HCT116 (cell line): ENCODE results near the gene TBC1D12. TPM values are rescaled to one million over a fixed set of nuclear protein-coding genes. Genes with fewer than 3 reads are reported as not detected.

Experiments used
- ATAC-seq: fragments of 200-7000 bp; cut with Tn5 transposase; 2 replicates; pipeline ENCODE4 v1.9.1; 2020; ENCODE audit warnings: mild to moderate bottlenecking, moderate library complexity
- BruUV-seq: library from RNA; stranded (reverse); fragments of 400-500 nt; replicated peaks from 2 replicates; lab custom pipeline; 2021; lab: Mats Ljungman, UMichigan
- CTCF ChIA-PET: fragments of 300-600 bp; sonication (Branson Sonifier 250); formaldehyde crosslinking; loops from one replicate; lab custom pipeline; 2021; ENCODE audit warnings: antibody characterized with exemption; lab: Charles Lee
- POLR2A ChIA-PET: fragments of 300-600, 350-600 bp; sonication (Branson Sonifier 250); formaldehyde crosslinking; loops from one replicate; lab custom pipeline; 2021; ENCODE audit warnings: antibody characterized with exemption; lab: Charles Lee
- RAD21 ChIA-PET, 2 experiments: fragments of 300-600 bp; sonication (Branson Sonifier 250); formaldehyde crosslinking; loops; one replicate each; lab custom pipeline; 2023; ENCODE audit warnings: low total read pairs in 2 of 2; ENCODE audit not compliant: uncharacterized antibody in 2 of 2, unreplicated experiment in 2 of 2, low non-redundant PET in 1 of 2; lab: Charles Lee
- DNase-seq: peaks from one replicate; pipeline ENCODE4 v3.0.0-alpha.2; 2010; ENCODE audit warnings: low read depth, low spot score
- H2AFZ ChIP-seq: fragments of 200-600 bp; shearing (Covaris generic), sonication (generic); 2 replicates; pipeline ENCODE4 v1.6.1; 2017; ENCODE audit warnings: low read depth, mixed run types, mixed read lengths, antibody characterized with exemption, low read length; ENCODE audit not compliant: poor library complexity, severe bottlenecking
- H3K27ac ChIP-seq: 2 replicates; pipeline ENCODE4 v1.5.1; 2012; ENCODE audit warnings: low read depth, low read length
- H3K27me3 ChIP-seq: fragments of 200-600 bp; sonication (generic); 2 replicates; pipeline ENCODE4 v1.6.1; 2016; ENCODE audit warnings: mixed run types, low read length, mixed read lengths; ENCODE audit not compliant: insufficient read depth
- H3K36me3 ChIP-seq, 2 experiments: fragments of 200-500 bp in 1 of 2; fragments of 200-600 bp in 1 of 2; sonication (Bioruptor generic) in 1 of 2; sonication (generic) in 1 of 2; 2 replicates each; pipeline versions ENCODE4 v1.5.1 to v1.6.1; 2014 to 2016; ENCODE audit warnings: low read length in 2 of 2, inconsistent platforms in 1 of 2, mixed read lengths in 1 of 2, mixed run types in 1 of 2; ENCODE audit not compliant: insufficient read depth in 2 of 2, control insufficient read depth in 1 of 2
- H3K4me1 ChIP-seq, 2 experiments: fragments of 200-600 bp in 1 of 2; sonication (generic) in 1 of 2; 2 replicates each; pipeline versions ENCODE4 v1.5.1 to v1.6.1; 2012 to 2017; ENCODE audit warnings: low read length in 2 of 2, inconsistent platforms in 1 of 2, mild to moderate bottlenecking in 1 of 2, mixed read lengths in 1 of 2, mixed run types in 1 of 2, moderate library complexity in 1 of 2; ENCODE audit not compliant: insufficient read depth in 2 of 2, control insufficient read depth in 1 of 2
- H3K4me2 ChIP-seq: fragments of 200-600 bp; sonication (generic); 2 replicates; pipeline ENCODE4 v1.6.1; 2017; ENCODE audit warnings: mixed run types, low read length, mixed read lengths
- H3K4me3 ChIP-seq, 2 experiments: fragments of 200-600 bp in 1 of 2; sonication (generic) in 1 of 2; replicated peaks in 1 of 2; 2 replicates each; pipeline ENCODE4 v1.5.1; 2011 to 2016; ENCODE audit warnings: low read length in 2 of 2, control low read depth in 1 of 2, low read depth in 1 of 2, mild to moderate bottlenecking in 1 of 2, mixed read lengths in 1 of 2, mixed run types in 1 of 2
- H3K79me2 ChIP-seq: fragments of 200-600 bp; sonication (generic); 2 replicates; pipeline ENCODE4 v1.6.1; 2017; ENCODE audit warnings: mild to moderate bottlenecking, mixed run types, low read length, moderate library complexity, mixed read lengths; ENCODE audit not compliant: insufficient read depth
- H3K9ac ChIP-seq: fragments of 200-600 bp; sonication (generic); 2 replicates; pipeline ENCODE4 v1.6.1; 2016; ENCODE audit warnings: low read length, mixed read lengths
- H3K9me2 ChIP-seq: fragments of 200-600 bp; sonication (generic), shearing (Covaris generic); 2 replicates; pipeline ENCODE4 v1.6.1; 2017; ENCODE audit warnings: mixed run types, mild to moderate bottlenecking, moderate library complexity; ENCODE audit not compliant: insufficient read depth
- H3K9me3 ChIP-seq, 2 experiments: fragments of 200-500 bp in 1 of 2; fragments of 200-600 bp in 1 of 2; sonication (Bioruptor generic) in 1 of 2; sonication (generic) in 1 of 2; 2 replicates each; pipeline ENCODE4 v1.6.1; 2014 to 2017; ENCODE audit warnings: low read length in 2 of 2, mixed read lengths in 2 of 2, inconsistent platforms in 1 of 2, low read depth in 1 of 2, mild to moderate bottlenecking in 1 of 2, mixed run types in 1 of 2, moderate library complexity in 1 of 2; ENCODE audit not compliant: control insufficient read depth in 1 of 2, insufficient read depth in 1 of 2
- H4K20me1 ChIP-seq: fragments of 200-600 bp; sonication (generic), shearing (Covaris generic); 2 replicates; pipeline ENCODE4 v1.6.1; 2017; ENCODE audit warnings: mixed run types, mild to moderate bottlenecking, moderate library complexity; ENCODE audit not compliant: insufficient read depth
- CBX3 ChIP-seq: IDR thresholded peaks from 2 replicates; pipeline ENCODE4 v1.6.1; 2012; ENCODE audit warnings: low read depth
- CEBPB ChIP-seq: IDR thresholded peaks from 2 replicates; pipeline ENCODE4 v1.6.1; 2012; ENCODE audit warnings: low read depth
- ELF1 ChIP-seq: IDR thresholded peaks from 2 replicates; pipeline ENCODE4 v1.6.1; 2012; ENCODE audit warnings: low read depth, borderline replicate concordance
- EZH2phosphoT487 ChIP-seq: fragments of 200-600 bp; IDR thresholded peaks from 2 replicates; pipeline ENCODE4 v1.6.1; 2018; ENCODE audit warnings: antibody characterized with exemption, borderline replicate concordance
- FOSL1 ChIP-seq: IDR thresholded peaks from 2 replicates; pipeline ENCODE4 v1.6.1; 2012; ENCODE audit warnings: low read depth
- JUND ChIP-seq: IDR thresholded peaks from 2 replicates; pipeline ENCODE4 v1.6.1; 2012
- POLR2A ChIP-seq: IDR thresholded peaks from 2 replicates; pipeline ENCODE4 v1.7.0; 2011; ENCODE audit warnings: borderline replicate concordance; ENCODE audit not compliant: insufficient read depth, insufficient read length; ENCODE audit errors: extremely low read depth
- POLR2AphosphoS5 ChIP-seq: IDR thresholded peaks from 2 replicates; pipeline ENCODE4 v1.6.1; 2011; ENCODE audit warnings: mild to moderate bottlenecking, low read depth, low read length, moderate library complexity
- RAD21 ChIP-seq: IDR thresholded peaks from 2 replicates; pipeline ENCODE4 v1.6.1; 2012; ENCODE audit warnings: low read depth, mild to moderate bottlenecking
- SIN3A ChIP-seq: IDR thresholded peaks from 2 replicates; pipeline ENCODE4 v1.6.1; 2012; ENCODE audit warnings: low read depth
- SP1 ChIP-seq: IDR thresholded peaks from 2 replicates; pipeline ENCODE4 v1.6.1; 2012; ENCODE audit warnings: low read depth
- SRF ChIP-seq: IDR thresholded peaks from 2 replicates; pipeline ENCODE4 v1.6.1; 2012; ENCODE audit warnings: low read depth
- TCF7L2 ChIP-seq: IDR thresholded peaks from 2 replicates; pipeline ENCODE4 v1.7.0; 2011; ENCODE audit warnings: borderline replicate concordance, inconsistent platforms; ENCODE audit not compliant: insufficient read depth, insufficient read length; ENCODE audit errors: extremely low read depth
- YY1 ChIP-seq: IDR thresholded peaks from 2 replicates; pipeline ENCODE4 v1.6.1; 2011; ENCODE audit warnings: low read length, low read depth, moderate library complexity, mild to moderate bottlenecking; ENCODE audit not compliant: insufficient replicate concordance; ENCODE audit errors: extremely low read depth
- ZFX ChIP-seq: fragments of 450-650 bp; IDR thresholded peaks from 2 replicates; pipeline ENCODE4 v1.6.1; 2017
- ZNF274 ChIP-seq: fragments of 200-500 bp; sonication (Bioruptor generic); IDR thresholded peaks from 2 replicates; pipeline ENCODE4 v1.6.1; 2014; ENCODE audit warnings: mild to moderate bottlenecking, low read depth, low read length, inconsistent platforms
- intact Hi-C: fragments of 100-400 bp; cut with micrococcal nuclease; formaldehyde crosslinking; loops from 2 replicates; pipeline ENCODE4 v1.10.0; 2022
- total RNA-seq: library from RNA; stranded (reverse); gene quantifications from one replicate; pipeline ENCODE4 v1.2.1, GENCODE V29; 2021; ENCODE audit not compliant: unreplicated experiment
- TF ChIP-seq, protein P1 (sequence below), 3 experiments: fragments of 200-600 bp in 1 of 3; sonication (generic) in 1 of 3; IDR thresholded peaks in 2 of 3; conservative IDR thresholded peaks in 1 of 3; 2 replicates each; pipeline ENCODE4 v1.5.1; 2012 to 2017; ENCODE audit warnings: low read depth in 2 of 3, low read length in 2 of 3, antibody characterized with exemption in 1 of 3, borderline replicate concordance in 1 of 3, control low read depth in 1 of 3, mild to moderate bottlenecking in 1 of 3, mixed read lengths in 1 of 3, mixed run types in 1 of 3, moderate library complexity in 1 of 3; ENCODE audit not compliant: insufficient read depth in 1 of 3
- TF ChIP-seq, protein P2 (sequence below): IDR thresholded peaks from 2 replicates; pipeline ENCODE4 v1.6.1; 2012; ENCODE audit warnings: low read depth
- TF ChIP-seq, protein P3 (sequence below): IDR thresholded peaks from 2 replicates; pipeline ENCODE4 v1.6.1; 2012
- TF ChIP-seq, protein P4 (sequence below): IDR thresholded peaks from 2 replicates; pipeline ENCODE4 v1.6.1; 2011; ENCODE audit warnings: mild to moderate bottlenecking, low read length, moderate library complexity; ENCODE audit not compliant: insufficient replicate concordance; ENCODE audit errors: extremely low read depth

TBC1D12 gene
- total RNA-seq, 1 experiment from 2014 or later = 7.1 TPM

DNA sequence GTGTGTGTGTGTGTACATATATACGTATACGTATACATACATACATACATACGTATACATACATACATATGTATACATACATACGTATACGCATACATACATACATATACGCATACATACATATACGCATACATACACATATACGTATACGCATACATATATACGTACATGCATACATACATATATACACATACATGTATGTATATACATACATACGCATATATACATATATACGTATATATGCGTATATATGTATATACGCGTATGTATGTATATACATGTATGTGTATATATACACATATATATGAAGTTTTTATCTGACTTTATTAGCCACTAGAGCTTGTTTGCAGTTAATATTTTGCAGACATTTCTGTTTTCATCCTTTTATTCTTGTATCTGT lies 63.3 kb downstream of the TBC1D12 start:
- RAD21 ChIA-PET = no interaction called here
- TF ChIP-seq JUND (no peak), CBX3 (no peak), CEBPB (no peak), EZH2phosphoT487 (no peak), SP1 (no peak), SIN3A (no peak), POLR2AphosphoS5 (no peak), RAD21 (no peak), ELF1 (no peak), SRF (no peak), YY1 (no peak), POLR2A (no peak), ZNF274 (no peak), FOSL1 (no peak), TCF7L2 (no peak), ZFX (no peak)
- TF ChIP-seq, protein P1, sequence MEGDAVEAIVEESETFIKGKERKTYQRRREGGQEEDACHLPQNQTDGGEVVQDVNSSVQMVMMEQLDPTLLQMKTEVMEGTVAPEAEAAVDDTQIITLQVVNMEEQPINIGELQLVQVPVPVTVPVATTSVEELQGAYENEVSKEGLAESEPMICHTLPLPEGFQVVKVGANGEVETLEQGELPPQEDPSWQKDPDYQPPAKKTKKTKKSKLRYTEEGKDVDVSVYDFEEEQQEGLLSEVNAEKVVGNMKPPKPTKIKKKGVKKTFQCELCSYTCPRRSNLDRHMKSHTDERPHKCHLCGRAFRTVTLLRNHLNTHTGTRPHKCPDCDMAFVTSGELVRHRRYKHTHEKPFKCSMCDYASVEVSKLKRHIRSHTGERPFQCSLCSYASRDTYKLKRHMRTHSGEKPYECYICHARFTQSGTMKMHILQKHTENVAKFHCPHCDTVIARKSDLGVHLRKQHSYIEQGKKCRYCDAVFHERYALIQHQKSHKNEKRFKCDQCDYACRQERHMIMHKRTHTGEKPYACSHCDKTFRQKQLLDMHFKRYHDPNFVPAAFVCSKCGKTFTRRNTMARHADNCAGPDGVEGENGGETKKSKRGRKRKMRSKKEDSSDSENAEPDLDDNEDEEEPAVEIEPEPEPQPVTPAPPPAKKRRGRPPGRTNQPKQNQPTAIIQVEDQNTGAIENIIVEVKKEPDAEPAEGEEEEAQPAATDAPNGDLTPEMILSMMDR (IDR thresholded peaks at IDR 0.05 in 2 of 3, conservative IDR thresholded peaks at IDR 0.05 in 1 of 3; ENCODE audit: borderline replicate concordance in 1 of 3, insufficient read depth in 1 of 3, low read depth in 2 of 3, low read length in 2 of 3) = no peak
- TF ChIP-seq, protein P2, sequence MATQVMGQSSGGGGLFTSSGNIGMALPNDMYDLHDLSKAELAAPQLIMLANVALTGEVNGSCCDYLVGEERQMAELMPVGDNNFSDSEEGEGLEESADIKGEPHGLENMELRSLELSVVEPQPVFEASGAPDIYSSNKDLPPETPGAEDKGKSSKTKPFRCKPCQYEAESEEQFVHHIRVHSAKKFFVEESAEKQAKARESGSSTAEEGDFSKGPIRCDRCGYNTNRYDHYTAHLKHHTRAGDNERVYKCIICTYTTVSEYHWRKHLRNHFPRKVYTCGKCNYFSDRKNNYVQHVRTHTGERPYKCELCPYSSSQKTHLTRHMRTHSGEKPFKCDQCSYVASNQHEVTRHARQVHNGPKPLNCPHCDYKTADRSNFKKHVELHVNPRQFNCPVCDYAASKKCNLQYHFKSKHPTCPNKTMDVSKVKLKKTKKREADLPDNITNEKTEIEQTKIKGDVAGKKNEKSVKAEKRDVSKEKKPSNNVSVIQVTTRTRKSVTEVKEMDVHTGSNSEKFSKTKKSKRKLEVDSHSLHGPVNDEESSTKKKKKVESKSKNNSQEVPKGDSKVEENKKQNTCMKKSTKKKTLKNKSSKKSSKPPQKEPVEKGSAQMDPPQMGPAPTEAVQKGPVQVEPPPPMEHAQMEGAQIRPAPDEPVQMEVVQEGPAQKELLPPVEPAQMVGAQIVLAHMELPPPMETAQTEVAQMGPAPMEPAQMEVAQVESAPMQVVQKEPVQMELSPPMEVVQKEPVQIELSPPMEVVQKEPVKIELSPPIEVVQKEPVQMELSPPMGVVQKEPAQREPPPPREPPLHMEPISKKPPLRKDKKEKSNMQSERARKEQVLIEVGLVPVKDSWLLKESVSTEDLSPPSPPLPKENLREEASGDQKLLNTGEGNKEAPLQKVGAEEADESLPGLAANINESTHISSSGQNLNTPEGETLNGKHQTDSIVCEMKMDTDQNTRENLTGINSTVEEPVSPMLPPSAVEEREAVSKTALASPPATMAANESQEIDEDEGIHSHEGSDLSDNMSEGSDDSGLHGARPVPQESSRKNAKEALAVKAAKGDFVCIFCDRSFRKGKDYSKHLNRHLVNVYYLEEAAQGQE = no peak
- TF ChIP-seq, protein P3, sequence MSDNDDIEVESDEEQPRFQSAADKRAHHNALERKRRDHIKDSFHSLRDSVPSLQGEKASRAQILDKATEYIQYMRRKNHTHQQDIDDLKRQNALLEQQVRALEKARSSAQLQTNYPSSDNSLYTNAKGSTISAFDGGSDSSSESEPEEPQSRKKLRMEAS = no peak
- TF ChIP-seq, protein P4, sequence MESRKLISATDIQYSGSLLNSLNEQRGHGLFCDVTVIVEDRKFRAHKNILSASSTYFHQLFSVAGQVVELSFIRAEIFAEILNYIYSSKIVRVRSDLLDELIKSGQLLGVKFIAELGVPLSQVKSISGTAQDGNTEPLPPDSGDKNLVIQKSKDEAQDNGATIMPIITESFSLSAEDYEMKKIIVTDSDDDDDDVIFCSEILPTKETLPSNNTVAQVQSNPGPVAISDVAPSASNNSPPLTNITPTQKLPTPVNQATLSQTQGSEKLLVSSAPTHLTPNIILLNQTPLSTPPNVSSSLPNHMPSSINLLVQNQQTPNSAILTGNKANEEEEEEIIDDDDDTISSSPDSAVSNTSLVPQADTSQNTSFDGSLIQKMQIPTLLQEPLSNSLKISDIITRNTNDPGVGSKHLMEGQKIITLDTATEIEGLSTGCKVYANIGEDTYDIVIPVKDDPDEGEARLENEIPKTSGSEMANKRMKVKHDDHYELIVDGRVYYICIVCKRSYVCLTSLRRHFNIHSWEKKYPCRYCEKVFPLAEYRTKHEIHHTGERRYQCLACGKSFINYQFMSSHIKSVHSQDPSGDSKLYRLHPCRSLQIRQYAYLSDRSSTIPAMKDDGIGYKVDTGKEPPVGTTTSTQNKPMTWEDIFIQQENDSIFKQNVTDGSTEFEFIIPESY = no peak
- intact Hi-C loops = no loop called here
- no peaks in the 10 kb centered on the region for H3K36me3 ChIP-seq
- DNase-seq (no peak), ATAC-seq (no peak)
- H3K27me3 ChIP-seq = no peaks in the 10 kb centered on the region
- CTCF ChIA-PET = no interaction called here
- H3K9me2 ChIP-seq = no peaks in the 10 kb centered on the region
- no peak overlapping the region for H3K27ac ChIP-seq
- no peaks in the 10 kb centered on the region for H3K9me3 ChIP-seq
- no peak overlapping the region for H3K4me3 ChIP-seq
- no peaks in the 10 kb centered on the region for H3K79me2 ChIP-seq
- H3K4me1 ChIP-seq = no peaks in the 10 kb centered on the region
- H3K9ac ChIP-seq = no peak overlapping the region
- H4K20me1 ChIP-seq = no peaks in the 10 kb centered on the region
- POLR2A ChIA-PET = no interaction called here
- H2AFZ ChIP-seq = no peak overlapping the region
- H3K4me2 ChIP-seq = no peak overlapping the region
- BruUV-seq = no TSS peak
